ENCODE data around the gene PPARG.
"Not testable (repeated sequence)": the region's sequence is repeated elsewhere in the genome, so short reads cannot be mapped to it uniquely, and the experiment has no call there.

The PPARG gene

DNA sequence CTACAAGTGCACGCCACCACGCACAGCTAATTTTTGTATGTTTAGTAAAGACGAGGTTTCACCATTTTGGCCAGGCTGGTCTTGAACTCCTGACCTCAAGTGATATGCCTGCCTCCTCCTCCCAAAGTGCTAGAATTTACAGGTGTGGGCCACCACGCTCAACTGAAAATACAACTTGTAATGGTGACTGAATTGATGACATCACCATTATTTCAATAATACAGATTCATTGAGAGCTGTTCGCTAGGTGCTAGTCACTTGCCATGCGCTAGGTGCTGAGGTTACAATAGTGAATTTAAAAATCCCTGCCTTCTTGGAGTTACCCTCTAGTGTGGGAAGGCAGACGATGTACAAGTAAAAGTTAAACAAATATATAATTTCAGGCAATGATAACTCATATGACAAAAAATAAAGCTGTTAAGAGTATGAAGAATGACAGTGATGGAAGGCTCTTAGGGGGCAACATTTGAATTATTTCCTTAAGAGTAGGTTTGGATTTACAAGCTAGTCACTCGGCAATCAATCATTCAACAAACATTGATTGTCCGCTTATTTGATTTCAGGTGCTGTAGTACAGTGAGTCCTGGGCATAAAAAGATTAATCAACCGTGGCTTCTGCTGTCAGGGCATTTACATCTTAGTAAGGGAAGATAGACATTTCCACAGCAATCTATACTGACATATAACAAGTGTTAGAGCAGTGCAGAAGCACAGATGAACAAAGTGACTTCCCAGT is 9.1 kb upstream of the PPARG start:
- no peak for DNase-seq

DNA sequence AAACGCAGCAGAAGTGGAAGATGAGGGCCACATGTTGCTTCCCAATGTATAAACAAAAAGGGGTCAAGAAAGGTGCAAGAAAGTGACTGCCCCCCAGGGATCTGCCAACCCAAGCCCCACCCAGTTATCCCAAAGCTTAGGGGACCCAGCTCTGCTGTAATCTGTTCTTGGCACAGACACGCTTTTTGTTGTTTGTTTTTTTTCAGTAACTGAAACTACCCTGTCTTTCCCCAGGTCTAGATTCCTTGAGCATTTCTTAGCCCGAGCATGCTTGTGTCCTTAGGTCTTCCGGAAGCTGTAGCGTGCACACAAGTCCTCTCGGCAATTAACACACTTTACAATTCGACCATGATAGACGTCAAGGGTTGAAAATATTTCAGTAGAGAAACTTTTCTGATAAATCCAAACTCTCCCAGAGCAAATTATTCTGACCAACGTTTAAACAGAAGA is 8.5 kb upstream of the PPARG start:
- DNase-seq = no peak

- no peak for DNase-seq
These were observed 4.3 kb upstream of the PPARG start for GRCh38 chr3:12284591-12284990.

DNA sequence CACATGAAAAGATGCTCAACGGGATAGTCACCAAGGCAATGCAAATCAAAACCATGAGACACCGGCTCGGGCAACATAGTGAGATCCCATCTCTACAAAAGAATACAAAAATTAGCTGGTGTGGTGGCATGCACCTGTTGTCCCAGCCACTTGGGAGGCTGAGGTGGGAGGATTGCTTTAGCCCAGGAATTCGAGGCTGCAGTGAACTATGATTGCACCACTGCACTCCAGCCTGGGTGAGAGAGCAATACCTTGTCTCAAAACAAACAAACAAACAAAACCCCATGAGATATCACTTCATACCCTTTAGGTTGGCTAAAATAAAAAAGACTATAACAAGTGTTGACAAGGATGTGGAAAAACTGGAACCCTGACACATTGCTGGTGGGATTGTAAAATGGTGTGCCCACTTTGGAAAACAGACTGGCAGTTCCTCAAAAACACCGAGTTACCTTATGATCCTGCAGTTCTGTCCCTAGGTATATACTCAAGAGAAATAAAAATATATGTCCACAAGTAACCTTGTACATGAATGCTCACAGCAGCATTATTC is 3.8 kb upstream of the PPARG start:
- no peak for DNase-seq

DNA sequence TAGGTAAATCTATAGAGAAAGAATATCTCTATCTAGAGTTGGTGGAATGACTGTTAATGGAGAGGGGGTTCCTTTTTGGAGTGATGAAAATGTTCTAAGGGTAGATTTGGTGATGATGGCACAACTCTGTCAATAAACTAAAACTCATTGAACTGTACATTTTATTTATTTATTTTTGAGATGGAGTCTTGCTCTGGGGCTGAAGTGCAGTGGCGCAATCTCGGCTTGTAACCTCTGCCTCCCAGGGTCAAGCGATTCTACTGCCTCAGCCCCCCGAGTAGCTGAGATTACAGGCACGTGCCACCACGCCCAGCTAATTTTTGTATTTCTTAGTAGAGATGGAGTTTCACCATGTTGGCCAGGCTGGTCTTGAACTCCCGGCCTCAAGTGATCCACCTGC is 3.1 kb upstream of the PPARG start:
- DNase-seq = not testable (repeated sequence)

- DNase-seq = no peak
These were observed 2.4 kb upstream of the PPARG start for GRCh38 chr3:12286504-12286903.

DNA sequence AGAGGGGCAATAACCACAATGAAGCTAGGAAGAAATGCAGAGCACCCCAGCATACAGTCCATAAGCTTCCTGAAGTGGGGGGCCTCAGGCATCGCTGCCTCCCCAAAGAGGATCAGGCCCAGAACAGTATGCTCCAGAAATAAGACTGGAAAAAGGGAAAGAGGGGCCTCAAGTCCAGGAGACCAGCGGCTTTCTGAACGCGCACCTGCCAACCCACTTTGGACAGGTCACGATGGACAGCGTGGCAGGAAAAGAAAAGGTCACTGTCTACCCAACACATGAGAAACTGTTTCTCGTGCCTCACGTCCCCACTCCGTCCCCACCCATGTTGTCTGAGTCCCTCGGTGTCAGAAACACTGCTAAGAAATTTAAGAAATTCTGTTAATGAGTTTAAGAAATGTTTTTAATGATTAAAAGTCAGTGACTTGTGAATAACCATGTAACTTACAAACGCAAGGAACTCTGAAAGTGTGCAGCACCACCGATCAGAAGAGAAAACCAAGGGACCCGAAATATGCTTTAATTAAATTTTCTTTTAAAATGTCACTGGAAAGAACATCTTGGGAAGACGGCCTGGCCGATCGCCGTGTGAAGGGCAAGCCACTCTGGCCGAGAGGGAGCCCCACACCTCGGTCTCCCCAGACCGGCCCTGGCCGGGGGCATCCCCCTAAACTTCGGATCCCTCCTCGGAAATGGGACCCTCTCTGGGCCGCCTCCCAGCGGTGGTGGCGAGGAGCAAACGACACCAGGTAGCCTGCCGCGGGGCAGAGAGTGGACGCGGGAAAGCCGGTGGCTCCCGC is 1.7 kb upstream of the PPARG start:
- no peak for DNase-seq

DNA sequence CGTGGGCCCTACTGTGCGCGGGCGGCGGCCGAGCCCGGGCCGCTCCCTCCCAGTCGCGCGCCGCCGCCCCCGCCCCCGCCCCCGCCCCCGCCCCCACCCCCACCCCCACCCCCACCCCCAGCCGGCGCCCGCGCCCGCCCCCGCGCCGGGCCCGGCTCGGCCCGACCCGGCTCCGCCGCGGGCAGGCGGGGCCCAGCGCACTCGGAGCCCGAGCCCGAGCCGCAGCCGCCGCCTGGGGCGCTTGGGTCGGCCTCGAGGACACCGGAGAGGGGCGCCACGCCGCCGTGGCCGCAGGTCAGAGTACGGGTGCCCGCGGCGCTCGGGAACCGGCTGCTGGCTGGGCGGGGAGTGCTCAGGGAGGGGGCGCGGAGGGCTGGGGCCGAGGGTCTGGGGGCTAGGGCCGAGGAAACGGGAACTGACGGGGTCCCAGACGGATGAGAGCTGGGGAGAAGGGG is 1.1 kb upstream of the PPARG start:
- DNase-seq = no peak

GRCh38 chr3:12289524-12289923 is 654 bp downstream of the PPARG start:
- DNase-seq = no peak

DNA sequence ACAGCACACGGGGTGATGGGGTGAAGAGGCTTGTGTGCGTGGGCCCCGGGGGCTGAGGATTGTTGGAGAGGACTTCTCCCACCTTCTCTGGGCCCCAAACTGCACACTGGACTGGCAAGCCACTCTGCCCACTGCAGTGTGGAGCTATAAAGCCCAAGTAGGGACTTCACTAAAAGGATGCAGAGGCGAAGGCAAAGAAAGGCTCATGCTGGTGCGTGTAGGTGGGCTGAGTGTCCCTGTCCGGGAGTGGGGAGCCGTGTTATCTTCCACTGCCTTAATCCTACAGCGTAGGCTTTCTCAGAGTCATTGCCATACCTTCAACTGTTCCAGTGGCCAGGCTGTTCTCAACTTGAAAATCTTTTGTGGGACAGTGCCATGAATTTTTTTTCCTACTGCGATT is 3.9 kb downstream of the PPARG start:
- DNase-seq = no peak

DNA sequence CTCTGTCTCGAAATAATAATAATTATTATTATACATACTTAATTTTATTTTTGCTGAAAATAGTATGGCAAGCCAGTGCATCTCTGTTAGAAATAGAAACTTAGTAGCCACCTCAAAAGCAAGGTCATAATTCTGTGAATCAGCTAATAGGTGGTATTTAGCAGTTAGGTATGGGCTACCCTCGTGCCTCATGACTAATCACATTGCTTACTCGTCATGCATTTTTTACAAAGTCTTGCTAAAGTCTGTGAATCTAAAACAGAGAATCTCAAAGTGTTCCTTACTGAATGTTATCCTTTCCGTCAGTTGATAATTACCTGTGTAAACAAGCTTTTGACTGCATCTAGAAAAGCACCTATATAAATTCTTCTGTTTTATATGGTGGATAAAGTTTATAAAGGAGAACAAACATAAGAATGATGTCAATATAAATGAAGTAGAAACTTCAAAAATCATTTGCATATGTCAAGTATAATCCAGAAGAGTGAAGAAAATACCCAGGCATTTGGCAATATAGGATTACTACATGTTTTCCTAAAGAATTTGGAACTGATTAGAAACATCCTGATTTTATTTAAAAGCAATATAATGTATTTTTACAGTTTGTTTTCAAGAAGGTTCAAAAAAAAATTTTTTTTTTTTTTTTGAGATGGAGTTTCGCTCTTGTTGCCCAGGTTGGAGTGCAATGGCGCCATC is 6.2 kb downstream of the PPARG start:
- no peak for DNase-seq

DNA sequence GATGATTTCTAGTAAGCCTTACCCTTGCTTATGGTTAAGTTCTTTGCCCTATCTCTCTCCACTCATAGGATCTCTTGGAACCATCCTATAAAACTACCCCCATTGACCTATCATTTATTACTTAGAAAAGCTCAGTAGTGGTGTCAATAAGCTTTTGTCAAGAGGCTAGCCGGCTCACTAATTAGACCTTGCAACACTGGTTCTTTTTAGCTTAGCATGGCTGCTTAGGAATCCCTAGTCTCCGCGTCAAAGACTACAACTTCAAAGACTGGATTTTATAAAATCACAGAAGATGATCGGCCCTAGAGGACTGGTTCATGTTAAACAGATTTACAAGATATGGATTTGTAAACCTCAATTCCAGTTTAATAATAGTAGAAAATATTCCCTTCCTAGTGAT is 7.6 kb downstream of the PPARG start:
- no peak for DNase-seq

DNA sequence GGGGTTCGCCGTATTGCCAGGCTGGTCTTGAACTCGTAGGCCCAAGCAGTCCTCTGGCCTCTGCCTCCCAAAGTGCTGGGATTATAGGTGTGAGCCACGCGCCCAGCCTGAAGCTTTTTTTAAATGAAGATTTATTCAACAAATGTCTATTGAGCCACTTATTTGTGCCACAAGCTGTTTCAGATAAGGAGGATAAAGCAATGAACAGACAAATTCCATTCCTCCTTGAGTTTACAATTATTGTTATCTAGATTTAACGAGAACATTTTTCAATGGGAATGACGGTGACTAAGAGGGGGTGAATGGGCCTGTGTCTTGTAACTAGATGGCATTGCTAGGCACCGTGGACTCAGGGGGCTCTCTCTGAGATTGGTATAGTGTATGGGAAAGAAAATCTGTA is 10.2 kb downstream of the PPARG start:
- DNase-seq = no peak

- no peak for DNase-seq
These were observed 11.3 kb downstream of the PPARG start for GRCh38 chr3:12300137-12300536.

- DNase-seq = no peak
These were observed 12.2 kb downstream of the PPARG start for GRCh38 chr3:12301031-12301430.

DNA sequence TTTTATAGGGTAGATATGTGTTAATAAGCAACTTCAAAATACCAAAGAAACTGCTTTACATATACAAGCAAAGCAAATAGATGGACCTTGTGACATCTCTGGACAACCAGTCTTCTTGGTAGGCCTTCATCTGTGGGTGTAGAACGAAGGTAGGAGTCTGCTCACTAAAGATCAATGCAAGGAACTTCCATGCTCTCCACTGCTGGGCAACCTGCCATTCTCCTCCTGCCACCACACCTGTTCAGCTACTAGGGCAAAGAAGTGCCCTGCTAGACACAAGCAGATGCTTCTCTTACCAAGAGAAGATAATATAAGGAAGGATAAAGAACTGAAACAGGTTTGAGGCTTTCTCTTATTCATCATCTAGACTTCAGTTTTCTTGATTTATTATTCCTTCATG is 12.6 kb downstream of the PPARG start:
- DNase-seq = no peak

GRCh38 chr3:12302564-12302963 is 13.7 kb downstream of the PPARG start:
- DNase-seq = no peak

DNA sequence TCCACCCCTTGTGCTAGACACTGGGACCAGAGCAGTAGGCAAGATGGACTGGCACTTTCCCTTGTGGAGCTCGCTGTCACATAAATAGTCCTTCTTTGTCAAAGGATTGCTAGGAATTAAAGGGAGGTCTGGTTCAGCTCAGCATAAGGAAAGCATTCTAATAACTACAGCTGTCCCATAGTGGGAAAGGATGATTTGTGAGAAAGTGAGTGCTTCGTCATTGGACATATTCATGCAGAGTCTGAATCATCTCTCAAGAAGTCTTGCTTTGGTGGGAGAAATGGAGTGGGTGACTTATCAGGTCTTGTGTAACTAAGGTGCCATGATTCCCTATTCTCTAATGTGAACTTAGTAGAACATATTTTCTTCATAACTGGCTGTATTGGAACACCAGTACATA is 14.7 kb downstream of the PPARG start:
- DNase-seq = no peak

GRCh38 chr3:12303993-12304392 is 15.1 kb downstream of the PPARG start:
- DNase-seq = no peak

- DNase-seq = no peak
These were observed 18.3 kb downstream of the PPARG start for GRCh38 chr3:12307136-12307535.

- DNase-seq = no peak
These were observed 19.6 kb downstream of the PPARG start for GRCh38 chr3:12308517-12308916.

DNA sequence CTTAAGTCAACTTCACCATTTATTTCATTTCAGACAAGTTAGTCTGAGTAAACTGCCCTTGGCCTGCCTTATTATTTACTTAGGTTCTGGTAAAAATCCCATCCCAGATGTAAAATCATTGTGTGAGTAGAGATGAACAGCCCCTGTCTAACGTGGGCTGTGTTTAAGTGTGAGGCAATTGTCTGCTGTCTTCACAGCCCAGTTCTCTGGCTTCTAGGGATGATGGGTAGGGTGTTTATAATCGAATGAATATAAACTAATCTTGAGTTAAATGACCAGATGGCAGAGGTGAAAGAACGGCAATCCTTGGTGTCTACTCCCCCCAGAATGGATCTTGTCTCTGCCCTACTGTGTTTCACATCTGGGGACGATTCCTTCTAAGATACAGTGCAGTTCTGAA is 20.8 kb downstream of the PPARG start:
- DNase-seq = no peak

- no peak for DNase-seq
These were observed 23.1 kb downstream of the PPARG start for GRCh38 chr3:12312010-12312409.

Measured in effector CD8-positive, alpha-beta T cell (primary cell).